IPS-20b (cell line): ENCODE results near the gene PTH2.
A peak's percentile ranks its signal among the peaks of the same experiment; 100 is the strongest.

Experiments used
- H3K27ac ChIP-seq: one replicate; pipeline ENCODE4 v1.5.1; 2013; ENCODE audit warnings: low read length
- H3K27me3 ChIP-seq: 2 replicates; pipeline ENCODE4 v1.6.1; 2013; ENCODE audit warnings: mild to moderate bottlenecking, low read length, inconsistent platforms; ENCODE audit not compliant: insufficient read depth
- H3K36me3 ChIP-seq: 2 replicates; pipeline ENCODE4 v1.6.1; 2013; ENCODE audit warnings: low read depth, mild to moderate bottlenecking, inconsistent platforms, low read length, moderate library complexity; ENCODE audit not compliant: insufficient read depth
- H3K4me1 ChIP-seq: 2 replicates; pipeline ENCODE4 v1.6.1; 2013; ENCODE audit warnings: mild to moderate bottlenecking, control low read depth, inconsistent platforms, low read length, moderate library complexity; ENCODE audit not compliant: insufficient read depth
- H3K4me3 ChIP-seq: 2 replicates; pipeline ENCODE4 v1.5.1; 2013; ENCODE audit warnings: mild to moderate bottlenecking, low read length, inconsistent platforms
- H3K9ac ChIP-seq: 2 replicates; pipeline ENCODE4 v1.6.1; 2013; ENCODE audit warnings: low read depth, mild to moderate bottlenecking, inconsistent platforms, low read length, moderate library complexity
- H3K9me3 ChIP-seq: 2 replicates; pipeline ENCODE4 v1.6.1; 2013; ENCODE audit warnings: mild to moderate bottlenecking, low read depth, low read length, inconsistent platforms; ENCODE audit not compliant: insufficient read depth

Gene PTH2

DNA sequence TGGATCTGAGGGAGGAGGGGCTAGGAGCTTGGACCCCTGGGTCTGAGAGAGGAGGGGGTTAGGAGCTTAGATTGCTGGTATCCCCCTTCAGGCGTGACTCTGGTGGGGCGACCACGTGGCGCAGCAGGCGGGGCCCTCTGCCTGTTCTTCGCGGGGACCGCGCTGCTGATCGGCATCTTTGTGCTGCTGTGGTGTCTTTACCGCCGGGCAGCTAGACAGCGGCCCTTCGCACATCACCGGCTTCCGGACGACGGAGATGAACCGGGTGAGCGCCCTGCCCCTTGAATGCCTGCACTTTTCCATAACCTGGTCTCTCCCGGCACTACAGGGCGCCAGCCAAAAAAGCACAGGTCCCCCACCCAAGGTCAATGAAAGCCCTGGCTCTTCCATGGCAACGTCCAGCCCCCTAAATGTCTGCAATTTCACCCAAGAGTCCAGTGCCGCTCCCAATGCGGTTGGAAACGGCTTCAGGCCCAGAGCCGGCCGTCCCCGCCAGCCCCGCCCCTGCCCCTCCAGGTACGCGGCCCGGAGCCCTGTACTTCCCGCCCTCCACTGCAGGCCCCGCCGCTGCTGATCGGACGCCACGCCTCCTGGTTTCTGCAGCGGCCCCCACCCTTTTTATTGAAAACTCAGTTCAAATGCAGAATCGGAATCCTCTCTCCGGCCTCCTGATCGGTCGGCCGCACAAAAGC lies 4.8 kb upstream of the PTH2 start:
- Histone ChIP-seq H3K27me3 (peaks cover 97% of the 10 kb centered on the region), H3K4me3 (peak overlapping the region; percentile 78), H3K4me1 (peaks cover 13% of the 10 kb centered on the region; the same call in 1 of the 2 replicates), H3K36me3 (no peaks in the 10 kb centered on the region), H3K9me3 (no peaks in the 10 kb centered on the region), H3K27ac (no peak overlapping the region), H3K9ac (peak overlapping the region; percentile 81; the same call in 1 of the 2 replicates)

DNA sequence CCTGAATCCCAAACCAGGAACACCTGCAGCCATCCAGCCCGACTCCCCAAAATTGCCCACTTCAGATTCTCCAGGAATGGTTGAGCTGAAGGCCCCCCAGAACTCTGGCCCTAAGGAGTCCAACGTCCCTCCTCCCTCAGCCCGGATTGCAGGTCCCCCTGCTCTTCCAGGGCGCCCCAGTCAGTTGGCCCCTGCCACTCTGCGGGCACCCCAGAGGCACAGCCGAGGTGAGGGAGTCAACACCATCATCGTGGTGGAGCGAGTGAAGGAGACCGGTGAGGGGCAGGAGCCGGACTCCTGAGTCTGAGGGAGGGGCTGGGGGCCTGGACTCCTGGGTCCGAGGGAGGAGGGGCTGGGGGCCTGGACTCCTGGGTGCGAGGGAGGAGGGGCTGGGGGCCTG lies 4.1 kb upstream of the PTH2 start:
- no peaks in the 10 kb centered on the region for H3K9me3 ChIP-seq
- H3K27ac ChIP-seq = no peak overlapping the region
- no peak overlapping the region for H3K4me3 ChIP-seq
- peaks cover 97% of the 10 kb centered on the region for H3K27me3 ChIP-seq
- no peak overlapping the region for H3K9ac ChIP-seq
- no peaks in the 10 kb centered on the region for H3K36me3 ChIP-seq
- H3K4me1 ChIP-seq = peaks cover 13% of the 10 kb centered on the region; the same call in 1 of the 2 replicates

DNA sequence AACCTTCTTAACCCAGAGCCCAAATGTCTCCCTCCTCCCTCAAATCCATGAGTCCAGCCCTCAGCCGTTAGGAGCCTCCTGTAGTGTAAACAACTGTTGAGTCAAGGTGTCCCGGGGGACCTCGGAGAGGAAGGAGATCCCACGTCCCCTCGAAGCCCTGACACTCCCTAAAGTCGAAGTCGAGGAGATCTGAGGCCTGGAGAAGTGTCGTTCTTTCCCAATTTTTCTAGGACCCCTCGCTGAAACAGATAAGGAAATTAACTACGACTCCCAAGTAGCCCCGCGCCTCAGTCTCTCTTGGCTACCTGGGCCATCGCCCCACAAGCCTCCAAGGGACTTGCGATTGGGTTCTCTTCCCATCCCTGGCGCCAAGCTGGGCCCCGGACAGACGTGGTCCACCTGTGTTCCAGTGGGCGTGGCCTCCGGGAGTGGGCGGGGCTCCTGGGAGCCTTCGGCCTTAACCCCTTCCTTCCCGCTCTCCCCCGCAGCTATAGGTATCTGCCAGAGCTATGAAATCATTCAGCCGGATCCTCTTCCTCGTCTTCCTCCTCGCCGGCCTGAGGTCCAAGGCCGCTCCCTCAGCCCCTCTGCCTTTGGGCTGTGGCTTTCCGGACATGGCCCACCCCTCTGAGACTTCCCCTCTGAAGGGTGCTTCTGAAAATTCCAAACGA lies 2.8 kb upstream of the PTH2 start:
- H3K27me3 ChIP-seq = peaks cover 97% of the 10 kb centered on the region
- no peak overlapping the region for H3K27ac ChIP-seq
- no peaks in the 10 kb centered on the region for H3K9me3 ChIP-seq
- H3K36me3 ChIP-seq = no peaks in the 10 kb centered on the region
- H3K9ac ChIP-seq = peak overlapping the region; percentile 16; the same call in 1 of the 2 replicates
- H3K4me3 ChIP-seq = peak overlapping the region; percentile 45
- H3K4me1 ChIP-seq = peaks cover 13% of the 10 kb centered on the region; the same call in 1 of the 2 replicates

DNA sequence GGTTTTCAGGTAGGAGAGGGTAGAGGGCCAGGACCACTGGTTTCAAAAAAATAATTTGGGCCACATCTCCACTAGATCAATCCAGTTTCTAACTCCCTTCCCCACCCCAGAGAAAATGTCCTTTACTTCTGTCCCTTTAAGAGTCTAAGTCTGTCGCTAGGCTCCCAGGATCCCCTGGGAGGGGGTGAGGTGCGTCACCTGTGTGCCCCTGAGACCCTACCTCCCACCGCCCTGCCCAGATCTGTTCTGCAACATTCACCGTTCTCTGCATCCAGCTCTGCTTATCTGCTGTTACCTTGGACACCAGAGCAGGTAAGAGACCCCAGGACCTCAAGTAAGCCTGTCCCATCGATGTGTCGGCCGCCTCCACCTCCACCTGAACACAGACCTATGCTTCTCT lies 1.9 kb upstream of the PTH2 start, which contains the start of gene GFY:
GFY (plus strand) TSS at position 211 of the 400 bp plus-strand sequence. CDS start 1,043 bp downstream, outside the sequence.
- Histone ChIP-seq H3K9me3 (no peaks in the 10 kb centered on the region), H3K27me3 (peaks cover 96% of the 10 kb centered on the region), H3K9ac (no peak within 1 kb of the TSS), H3K4me3 (peak within 1 kb of the TSS; percentile 45), H3K27ac (no peak within 1 kb of the TSS), H3K36me3 (no peaks in the 10 kb centered on the region), H3K4me1 (peaks cover 13% of the 10 kb centered on the region; the same call in 1 of the 2 replicates)

DNA sequence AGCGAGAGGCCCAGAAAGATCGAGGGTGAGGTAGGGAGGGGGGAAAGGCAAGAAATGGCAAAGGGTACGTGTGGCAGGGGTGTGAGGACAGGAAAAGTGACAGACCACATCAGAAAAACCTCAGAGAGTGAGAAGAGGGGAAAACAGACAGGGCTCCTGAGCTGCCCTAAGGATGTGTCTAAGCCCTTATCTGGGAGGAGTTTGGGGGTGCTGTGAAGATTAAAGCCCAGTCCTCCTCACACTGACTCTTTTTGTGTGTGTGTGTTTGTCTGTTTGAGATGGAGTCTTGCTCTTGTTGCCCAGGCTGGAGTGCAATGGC lies 703 bp upstream of the PTH2 start:
- H3K27me3 ChIP-seq = peaks cover 94% of the 10 kb centered on the region

DNA sequence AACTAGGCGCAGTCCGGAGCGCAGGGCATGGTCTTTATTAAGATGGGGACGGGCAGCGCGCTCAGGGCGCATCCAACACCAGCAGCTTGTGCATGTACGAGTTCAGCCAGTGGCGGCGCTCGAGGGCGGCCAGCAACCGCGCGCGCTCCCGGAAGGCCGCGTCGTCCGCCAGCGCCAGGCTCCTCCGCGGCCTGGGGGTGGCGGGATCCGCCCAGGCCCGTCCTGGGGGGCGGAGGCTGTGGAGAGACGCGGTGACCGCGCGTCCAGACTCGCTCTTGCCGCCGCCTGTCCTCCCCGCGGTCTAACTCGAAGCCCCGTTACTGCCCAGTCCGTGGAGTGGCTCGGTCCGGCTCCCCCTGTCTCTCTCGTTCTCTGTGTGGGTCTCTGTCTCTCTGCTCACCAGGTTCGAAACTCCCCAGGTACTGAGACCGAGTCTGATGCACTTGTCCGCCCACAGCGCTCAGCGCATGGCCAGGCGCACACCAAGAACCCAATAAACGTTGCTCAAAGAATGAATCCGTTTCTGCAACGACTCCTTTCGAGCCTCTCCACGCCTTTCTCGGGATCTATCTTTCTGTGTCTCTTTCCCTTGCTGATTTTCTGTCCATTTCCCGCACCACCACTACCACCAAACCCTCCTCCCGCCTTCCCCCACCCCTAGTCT lies 702 bp downstream of the PTH2 start:
- H3K27ac ChIP-seq = no peak overlapping the region
- no peaks in the 10 kb centered on the region for H3K9me3 ChIP-seq
- peak overlapping the region; percentile 53 for H3K4me3 ChIP-seq
- H3K9ac ChIP-seq = no peak overlapping the region
- H3K4me1 ChIP-seq = peaks cover 6% of the 10 kb centered on the region; the same call in 1 of the 2 replicates
- peaks cover 94% of the 10 kb centered on the region for H3K27me3 ChIP-seq
- H3K36me3 ChIP-seq = no peaks in the 10 kb centered on the region

More for the DNA sequence above, 703 bp upstream of the PTH2 start:
- Histone ChIP-seq H3K9me3 (no peaks in the 10 kb centered on the region), H3K9ac (no peak overlapping the region), H3K4me3 (no peak overlapping the region), H3K36me3 (no peaks in the 10 kb centered on the region), H3K27ac (no peak overlapping the region), H3K4me1 (peaks cover 9% of the 10 kb centered on the region; the same call in 1 of the 2 replicates)

DNA sequence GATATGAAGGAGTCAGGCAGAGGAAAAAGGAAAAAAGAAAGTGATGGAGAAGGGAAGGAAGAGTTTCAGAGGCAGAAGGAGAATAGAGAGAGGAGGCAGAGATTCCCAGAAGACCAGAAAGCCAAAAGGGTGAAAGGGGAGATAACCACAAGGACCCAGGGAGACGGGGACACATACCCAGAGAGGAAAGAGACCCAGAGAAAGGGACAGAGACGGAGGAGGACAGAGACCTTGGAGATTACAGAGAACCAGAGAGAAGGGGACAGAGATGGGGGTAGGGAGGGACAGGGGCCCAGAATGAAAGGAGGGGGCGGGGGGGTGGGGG lies 1.4 kb downstream of the PTH2 start:
- Histone ChIP-seq H3K9me3 (no peaks in the 10 kb centered on the region), H3K27ac (no peak overlapping the region), H3K4me3 (no peak overlapping the region), H3K4me1 (peaks cover 6% of the 10 kb centered on the region; the same call in 1 of the 2 replicates), H3K36me3 (no peaks in the 10 kb centered on the region), H3K9ac (no peak overlapping the region), H3K27me3 (peaks cover 87% of the 10 kb centered on the region)

DNA sequence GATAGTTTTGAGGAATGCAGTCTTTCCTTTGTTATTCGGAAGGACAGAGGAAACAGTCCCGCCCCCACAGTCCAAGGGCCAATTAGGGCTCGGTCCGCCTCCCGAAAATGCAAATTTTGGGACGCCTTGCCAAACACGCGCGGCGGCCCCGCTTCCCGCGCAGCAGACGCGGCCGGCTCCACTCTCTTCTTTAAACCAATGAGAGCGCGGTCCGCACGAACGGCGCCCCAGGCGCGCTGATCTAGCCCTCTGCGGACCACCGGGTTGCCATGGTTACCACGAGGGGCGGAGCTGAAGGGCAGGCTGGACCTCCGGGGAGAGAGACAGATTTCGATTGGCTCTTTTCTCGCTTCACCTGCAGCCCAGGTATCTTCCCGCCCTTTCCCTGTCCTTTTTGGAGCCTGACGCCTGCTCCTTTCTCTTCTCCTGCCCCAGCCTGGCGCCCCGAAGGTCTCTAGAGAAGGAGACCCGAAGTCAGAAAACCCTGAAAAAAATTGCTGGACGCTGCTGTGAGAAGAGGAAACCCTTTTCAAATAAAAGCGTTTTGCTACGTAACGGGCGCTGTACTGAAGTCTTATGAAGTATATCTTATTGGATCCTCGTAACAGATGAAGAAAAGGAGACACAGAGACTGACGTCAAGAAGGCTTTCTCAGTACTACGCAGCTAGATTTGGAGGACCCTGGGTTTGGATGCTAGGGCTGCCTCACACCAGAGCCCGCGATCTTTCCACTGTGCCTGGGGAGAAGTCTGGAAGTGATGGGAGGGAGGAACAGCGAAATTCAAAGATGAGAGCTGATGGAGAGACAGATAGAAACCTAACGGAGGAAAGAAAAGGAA lies 2.0 kb downstream of the PTH2 start:
- Histone ChIP-seq H3K9ac (no peak overlapping the region), H3K27ac (no peak overlapping the region), H3K27me3 (peaks cover 82% of the 10 kb centered on the region), H3K4me1 (no peaks in the 10 kb centered on the region; the same call in 1 of the 2 replicates), H3K4me3 (no peak overlapping the region), H3K9me3 (no peaks in the 10 kb centered on the region), H3K36me3 (no peaks in the 10 kb centered on the region)

DNA sequence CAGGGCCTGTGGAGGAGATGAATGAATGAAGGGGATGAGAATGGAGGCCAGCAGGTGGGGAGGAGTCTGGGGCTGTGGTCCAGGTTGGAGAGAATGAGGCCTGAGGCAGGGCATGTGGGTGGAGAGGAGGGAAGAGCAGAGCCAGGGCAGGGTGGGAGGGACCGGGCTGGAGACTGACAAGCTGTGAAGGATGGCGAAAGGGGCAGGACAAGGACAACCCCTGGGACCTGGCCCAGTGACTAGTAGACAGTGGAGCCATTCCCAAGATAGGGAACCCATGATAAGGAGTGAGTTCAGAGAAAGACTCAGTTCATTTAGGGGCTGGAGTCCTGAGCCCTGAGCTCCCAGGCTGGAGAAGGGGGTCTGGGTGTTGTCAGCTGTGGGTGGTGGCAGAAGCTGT lies 3.0 kb downstream of the PTH2 start:
- Histone ChIP-seq H3K27ac (no peak overlapping the region), H3K27me3 (peaks cover 71% of the 10 kb centered on the region), H3K4me3 (no peak overlapping the region), H3K36me3 (no peaks in the 10 kb centered on the region), H3K4me1 (no peaks in the 10 kb centered on the region; the same call in 1 of the 2 replicates), H3K9ac (no peak overlapping the region), H3K9me3 (no peaks in the 10 kb centered on the region)

DNA sequence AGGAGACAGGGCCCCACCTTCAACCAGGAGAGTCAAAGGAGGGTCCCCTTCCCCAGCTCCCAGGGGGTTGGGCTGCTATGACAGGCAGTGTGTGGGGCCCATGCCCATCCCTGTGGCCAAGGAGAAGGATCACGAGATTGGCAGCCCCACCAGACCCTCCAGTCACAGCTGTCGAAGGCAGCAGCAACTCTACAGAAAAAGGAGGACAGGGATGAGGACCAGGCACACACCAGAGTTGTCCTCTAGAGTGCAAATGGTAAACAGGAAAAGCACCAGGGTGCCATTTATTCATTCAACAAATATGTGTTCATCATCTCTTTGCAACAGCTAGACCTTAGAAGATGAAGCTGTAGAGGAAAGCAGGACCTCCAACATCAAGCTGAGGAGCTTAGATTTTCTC lies 4.1 kb downstream of the PTH2 start:
- no peak overlapping the region for H3K9ac ChIP-seq
- peaks cover 61% of the 10 kb centered on the region for H3K27me3 ChIP-seq
- no peaks in the 10 kb centered on the region; the same call in 1 of the 2 replicates for H3K4me1 ChIP-seq
- no peaks in the 10 kb centered on the region for H3K36me3 ChIP-seq
- H3K27ac ChIP-seq = no peak overlapping the region
- no peak overlapping the region for H3K4me3 ChIP-seq
- H3K9me3 ChIP-seq = no peaks in the 10 kb centered on the region

DNA sequence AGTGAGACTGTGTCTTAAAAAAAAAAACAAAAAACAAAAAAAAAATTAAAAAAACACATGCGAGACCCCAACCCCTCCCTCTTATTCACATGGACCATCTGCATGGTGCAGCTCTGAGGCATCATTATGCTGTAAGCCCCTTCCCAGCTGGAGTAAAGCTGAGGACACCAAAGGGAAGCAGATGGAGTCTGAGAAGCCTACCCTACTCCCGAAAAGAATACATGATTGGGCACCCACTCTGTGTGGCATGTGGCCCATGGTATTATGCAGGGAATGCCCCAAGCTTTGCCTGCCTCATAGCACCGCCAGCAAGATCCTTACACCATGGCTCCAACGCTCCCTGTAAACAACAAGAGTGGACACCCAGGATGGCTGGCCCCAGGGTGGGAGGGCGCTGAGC lies 4.7 kb downstream of the PTH2 start:
- peaks cover 54% of the 10 kb centered on the region for H3K27me3 ChIP-seq
- no peaks in the 10 kb centered on the region; the same call in 1 of the 2 replicates for H3K4me1 ChIP-seq
- no peak overlapping the region for H3K9ac ChIP-seq
- H3K4me3 ChIP-seq = no peak overlapping the region
- H3K36me3 ChIP-seq = no peaks in the 10 kb centered on the region
- no peaks in the 10 kb centered on the region for H3K9me3 ChIP-seq
- no peak overlapping the region for H3K27ac ChIP-seq
